HG02588 (cell line): ENCODE data around the gene DDX51.

Experiments
- ATAC-seq: cut with Tn5 transposase; IDR thresholded peaks from one replicate; pipeline ENCODE4 v1.9.1; 2021; ENCODE audit warnings: mild to moderate bottlenecking, moderate library complexity; ENCODE audit not compliant: unreplicated experiment

Gene DDX51

DNA sequence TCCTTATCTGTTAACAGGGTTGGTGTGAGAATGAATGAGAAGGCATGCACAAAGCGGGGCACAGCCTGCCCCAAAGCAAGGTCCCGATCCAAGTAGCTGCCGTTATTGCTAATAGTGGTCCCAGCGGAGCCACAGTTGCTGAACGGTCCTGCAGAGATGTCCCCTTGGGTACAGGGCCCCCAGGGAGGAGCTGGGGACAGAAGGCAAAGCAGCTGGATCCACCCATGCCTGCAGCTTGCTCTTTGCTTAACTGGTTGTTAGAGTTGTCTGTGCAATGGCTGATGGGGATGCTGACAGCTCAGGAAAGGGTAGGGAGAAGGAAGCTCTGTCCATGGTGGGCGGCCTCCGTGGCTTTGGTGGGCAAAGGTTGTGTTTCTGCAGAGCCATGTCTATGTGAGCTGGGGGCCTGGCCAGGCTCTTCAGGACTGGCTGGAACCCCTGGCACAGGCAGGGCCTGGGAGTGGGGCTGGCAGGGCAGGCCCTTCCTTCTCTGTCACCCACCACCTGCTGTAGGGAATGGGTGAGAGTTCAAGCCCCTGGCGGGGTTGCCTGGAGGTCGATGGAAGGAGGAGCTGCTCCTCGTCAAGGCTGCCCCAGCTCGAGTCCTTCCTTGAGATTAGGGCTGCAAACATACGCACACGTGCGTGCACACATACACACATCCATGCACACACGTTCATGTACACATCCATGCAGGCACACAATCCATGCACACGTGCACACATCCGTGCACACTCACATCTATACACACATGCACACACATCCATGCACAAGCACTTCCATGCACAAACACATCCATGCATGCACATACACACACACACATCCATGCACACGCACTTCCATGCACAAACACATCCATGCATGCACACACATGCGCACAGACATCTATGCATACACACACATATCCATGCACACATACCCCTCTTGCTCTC lies 35.6 kb upstream of the DDX51 start:
- ATAC-seq, result no peak

DNA sequence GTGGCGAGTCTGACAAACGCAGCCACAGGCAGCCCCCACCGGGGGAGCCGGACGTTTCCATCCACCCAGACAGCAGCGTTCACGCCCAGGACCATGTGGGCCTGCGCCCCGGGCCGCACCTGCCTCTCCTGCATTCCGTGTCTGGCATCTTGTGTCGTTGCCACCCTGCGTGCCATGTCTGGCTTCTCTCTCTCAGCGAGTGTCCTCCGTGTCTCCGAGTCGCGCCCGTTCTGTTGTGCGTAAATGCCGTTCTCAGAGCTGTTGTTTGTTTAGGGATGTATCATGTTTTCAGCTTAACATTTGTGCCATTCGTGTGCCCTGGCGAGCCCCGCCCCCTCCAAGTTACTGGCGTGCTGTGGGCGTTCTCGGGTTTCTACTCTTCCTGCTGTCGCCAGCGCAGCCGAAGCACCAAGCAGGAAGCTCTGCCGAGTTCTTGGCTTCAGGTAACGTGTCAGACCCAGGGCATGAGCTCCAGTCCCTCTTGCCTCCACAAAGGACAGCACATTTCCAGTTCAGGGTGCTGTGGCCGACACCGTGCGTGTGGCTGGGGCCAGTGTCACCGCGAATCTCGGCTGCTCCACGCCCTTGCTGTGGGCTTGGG lies 34.8 kb upstream of the DDX51 start:
- no peak for ATAC-seq

DNA sequence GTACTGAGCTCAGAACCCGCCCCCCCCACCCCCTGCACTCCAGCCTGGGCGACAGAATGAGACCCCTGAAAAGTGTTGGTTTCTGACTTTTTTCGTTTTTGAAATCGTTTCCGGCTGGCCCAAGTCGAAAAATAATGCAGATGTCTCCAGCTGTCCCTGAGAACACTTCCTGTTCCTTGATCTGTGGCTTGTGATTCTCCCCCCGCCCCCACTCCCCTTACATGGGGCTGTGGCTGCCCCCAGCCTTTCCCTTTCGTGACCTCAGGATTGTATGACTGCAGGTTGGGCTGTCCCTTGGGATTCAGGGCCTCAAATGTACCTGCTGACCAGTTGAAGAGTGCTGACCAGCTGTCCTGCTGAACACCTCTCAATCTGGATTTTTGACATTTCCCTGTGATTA lies 34.2 kb upstream of the DDX51 start:
- ATAC-seq, result no peak

DNA sequence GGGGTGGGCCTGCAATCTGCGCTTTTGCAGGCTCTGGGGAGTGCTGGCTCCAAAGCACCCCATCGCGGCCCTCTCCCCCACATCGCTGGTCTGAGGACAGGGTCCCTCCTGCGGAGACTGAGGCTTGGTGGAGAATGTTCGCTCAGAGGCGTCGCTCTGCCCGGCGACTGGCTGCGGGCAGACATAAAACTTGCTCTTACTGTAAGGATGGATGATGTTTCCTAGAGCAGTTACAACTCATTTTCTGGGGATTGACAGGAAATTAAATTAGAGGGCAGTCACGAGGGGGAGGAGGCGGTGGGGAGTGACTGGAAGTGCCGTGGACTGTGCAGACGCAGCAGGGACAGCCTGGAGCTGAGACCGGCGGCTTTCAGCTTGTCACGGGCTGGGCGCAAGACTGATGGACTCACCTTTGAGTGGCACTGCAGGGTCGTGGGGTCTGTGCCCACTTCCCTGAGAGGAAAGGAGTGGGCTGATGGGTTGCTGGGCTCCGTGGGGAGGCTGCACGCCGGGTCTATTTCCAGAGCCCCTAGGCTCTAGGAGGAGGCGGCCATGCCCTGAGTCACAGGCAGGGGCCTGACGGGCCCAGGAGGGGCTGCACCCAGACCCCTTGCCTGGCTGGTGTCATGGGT lies 32.9 kb upstream of the DDX51 start:
- no peak for ATAC-seq

DNA sequence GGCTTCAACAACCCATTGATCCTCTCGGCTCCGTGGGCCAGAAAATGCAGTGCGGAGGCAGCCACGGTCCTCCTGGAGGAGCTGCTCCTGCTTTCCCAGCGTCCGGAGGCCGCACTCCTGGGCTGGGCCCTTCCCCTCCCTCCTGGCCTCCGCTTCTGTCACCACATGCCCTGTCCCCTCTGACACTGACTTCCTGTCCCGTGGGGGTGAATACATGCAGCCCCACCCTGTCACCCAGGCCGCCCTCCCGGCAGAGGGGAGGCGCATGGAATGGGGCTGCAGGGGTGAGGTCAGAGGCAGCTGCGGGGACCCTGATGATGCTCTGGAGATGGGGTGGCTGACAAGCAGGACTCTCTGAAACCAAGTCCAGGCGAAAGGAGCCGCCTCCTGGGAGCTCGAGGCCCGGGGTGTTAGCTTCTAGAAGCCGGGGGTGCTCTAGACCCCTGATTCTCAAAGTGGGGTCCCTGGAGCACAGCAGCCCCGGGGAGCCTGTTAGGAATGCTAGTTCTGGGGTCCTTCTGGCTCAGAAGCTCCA lies 32.3 kb upstream of the DDX51 start:
- no peak for ATAC-seq

DNA sequence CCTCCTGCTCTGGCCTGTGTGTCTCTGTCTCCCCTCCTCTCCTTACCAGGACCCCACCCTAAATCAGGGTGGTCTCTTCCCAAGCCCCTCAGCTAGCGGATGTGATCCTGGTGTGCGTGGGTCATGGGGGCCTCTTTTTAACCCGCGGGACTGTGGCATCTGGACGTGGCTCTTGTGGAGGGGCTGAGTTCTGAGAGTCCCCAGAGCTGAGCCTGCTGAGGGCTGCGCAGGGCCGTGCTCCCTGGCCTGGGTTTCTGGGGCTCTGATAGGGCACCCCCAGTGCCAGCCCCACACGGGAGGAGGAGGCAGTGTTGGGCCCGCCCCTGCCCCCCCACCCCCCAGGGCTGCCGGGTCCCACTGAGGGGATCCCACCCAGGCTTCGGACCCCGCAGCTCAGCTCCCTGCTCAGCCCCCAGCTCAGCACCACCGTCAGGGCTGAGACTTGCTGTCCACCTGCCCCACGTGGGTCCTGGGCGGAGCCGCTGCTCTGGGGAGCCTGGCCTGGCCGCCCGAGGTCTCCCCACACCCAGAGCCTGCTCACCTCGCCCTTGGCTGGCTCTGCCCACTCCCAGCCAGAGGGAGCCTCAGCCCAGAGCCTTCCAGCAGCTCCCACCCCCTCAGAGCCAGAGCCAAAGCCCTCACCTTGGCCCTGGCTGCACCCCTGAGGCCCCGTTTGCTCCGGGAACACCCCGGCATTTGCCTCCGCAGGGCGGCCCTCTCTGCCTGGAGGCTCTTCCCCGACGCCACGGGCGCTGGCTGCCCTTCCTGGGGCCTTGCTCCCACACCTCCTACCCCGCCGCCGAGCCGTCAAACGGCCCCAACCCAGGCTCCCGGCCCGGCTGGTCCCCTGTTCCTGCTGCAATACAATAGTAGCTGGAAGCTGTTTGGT lies 31.6 kb upstream of the DDX51 start:
- no peak for ATAC-seq

DNA sequence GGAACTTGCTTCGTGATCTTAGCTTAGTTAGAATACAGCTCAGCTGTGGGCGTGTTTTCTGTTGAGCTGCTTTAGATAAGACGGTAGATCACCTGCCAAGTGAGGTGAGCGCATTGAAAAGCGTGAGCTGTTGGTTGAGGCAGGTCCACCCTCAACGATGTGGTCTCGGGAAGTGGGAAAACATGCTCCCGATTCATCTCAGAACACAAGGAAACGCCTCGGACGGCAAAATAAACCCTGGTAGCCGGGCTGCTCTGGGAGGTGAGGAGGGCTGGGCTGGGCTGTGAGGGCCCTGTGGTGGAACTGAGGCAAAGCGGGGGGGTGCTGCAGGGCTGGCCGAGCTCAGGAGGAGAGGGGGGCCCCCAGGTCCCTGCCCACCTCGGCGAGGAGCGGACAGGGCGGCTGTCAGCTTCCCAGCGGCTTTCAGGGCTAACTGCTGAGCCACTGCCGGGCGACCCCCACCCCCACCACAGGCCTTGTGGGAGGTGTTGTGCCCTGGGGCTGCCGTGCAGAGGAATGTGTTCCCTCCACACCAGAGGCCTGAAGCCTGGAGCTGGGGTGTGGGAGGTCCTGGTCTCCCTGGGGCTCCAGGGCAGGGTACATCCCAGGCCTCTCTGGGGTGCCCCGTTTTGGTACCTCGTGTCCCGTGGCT lies 30.8 kb upstream of the DDX51 start:
- ATAC-seq, result no peak

DNA sequence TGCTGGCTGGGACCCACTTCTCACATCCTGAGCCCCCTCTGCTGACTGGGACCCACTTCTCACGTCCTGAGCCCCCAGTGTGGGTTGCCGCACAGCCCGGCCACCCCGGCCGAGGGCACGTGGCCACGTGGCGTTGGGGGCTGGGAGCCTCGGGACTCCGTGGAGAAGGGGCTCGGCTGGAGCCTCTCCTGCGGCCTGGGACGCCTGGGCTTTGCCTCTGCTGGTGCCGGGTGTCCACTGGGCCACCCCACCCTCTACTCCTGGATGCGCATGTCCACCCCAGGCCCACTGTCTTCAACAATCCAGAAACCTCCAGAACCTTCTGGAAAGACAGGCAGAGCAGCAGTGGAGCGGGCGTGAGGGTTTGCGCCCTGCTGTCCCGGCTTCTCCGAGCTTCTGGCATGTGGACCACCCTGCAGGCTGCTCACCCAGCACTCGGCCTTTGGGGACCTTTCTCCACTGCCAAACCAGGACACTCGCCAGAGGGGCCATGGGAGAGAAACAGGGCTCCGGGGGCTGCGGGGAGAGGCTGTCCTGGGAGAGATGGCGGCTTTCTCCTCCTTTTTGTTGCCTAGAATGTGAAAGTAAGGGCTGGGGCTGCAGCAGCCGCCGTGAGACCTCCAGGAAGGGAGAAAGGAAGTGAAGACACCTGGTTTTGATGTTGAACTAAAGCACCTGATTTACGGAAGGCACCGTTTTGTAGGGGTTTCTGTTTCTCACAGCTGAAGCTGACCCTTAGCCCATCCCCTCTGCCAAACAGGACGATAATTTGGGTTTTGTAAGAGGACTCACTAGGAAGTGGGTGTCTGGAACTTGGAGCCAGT lies 30.1 kb upstream of the DDX51 start:
- ATAC-seq, result no peak

DNA sequence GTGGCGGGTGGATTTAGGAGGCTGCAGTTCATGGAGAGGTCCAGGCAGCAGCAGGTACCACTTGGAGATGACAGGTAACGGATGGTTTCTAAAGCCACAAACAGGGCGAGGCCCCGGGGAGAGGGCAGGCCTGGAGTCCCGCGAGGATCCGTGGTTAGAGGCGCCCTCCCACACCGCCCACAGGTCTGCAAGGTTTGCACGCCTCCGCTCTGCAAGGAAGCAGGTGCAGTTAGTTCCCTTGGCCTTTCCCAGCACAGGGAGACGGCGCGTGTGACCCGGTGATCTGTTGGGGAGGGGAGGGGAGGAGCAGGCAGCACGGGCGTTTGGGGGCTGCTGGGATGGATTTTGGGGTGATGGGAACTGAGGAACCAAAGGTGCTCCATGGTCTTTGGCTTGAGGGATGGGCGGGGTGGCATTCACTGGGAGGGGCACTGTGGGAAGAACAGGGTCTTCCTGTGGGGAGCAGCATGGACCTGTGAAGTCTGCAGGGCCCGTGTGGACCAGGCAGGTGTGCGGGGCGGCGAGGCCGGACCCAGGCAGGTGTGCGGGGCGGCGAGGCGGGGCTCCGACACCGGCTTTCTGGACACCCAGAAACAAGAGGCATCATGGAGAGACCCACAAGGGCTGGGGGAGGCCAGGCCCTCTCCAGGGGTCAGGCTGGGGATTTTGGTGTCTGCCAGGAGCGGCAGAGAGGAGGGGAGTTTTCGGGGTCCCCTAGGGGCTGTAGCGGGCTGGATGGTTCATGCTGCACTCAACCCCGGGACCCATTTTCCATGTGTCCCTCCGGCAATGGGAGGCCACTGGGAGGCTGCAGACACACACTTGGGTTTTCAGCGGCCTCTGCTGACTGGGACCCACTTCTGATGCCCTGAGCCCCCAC lies 29.3 kb upstream of the DDX51 start:
- ATAC-seq, result no peak

DNA sequence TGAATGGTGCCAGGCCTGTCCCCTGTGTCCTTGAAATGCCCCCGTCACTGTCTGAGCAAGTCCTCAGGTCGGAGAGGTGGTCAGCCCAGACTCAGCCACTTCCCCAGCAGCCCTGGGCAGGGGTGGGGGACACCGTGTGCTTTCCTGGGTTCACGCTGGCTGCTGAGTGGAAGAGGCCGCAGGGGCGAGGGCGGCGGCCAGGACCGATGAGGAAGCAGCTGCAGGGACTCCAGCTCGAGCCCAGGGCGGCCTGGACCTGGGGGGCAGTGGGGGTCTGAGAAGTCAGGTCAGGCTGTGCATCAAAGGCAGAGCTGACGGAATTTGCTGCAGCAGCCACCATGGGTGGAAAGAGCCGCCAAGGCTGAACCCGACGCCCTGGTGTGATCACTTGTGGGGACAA lies 28.5 kb upstream of the DDX51 start:
- ATAC-seq, result no peak

DNA sequence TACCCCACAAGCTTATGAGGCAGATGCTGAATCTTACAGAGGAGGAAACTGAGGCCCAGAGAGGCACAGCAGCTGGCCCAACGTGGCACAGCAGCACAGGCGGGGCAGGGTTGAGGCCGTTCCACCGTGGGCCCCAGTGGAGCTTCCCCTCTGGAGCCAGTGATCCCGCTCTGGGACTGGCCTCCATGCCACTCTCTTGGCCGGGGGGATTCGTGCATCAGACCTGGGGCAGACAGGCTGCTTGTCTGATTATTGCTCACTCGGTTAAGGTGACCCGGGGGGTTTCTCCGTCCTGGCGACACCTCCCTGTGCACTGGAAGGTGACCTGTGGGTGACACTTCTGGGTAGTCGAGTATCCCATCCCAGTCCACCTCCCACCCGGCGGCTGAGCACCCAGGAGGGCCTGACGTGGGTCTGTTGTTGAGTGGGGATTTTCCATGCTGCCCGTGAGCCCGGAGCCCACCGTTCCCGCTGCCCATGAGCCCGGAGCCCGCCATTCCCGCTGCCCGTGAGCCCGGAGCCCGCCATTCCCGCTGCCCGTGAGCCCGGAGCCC lies 27.9 kb upstream of the DDX51 start:
- no peak for ATAC-seq

DNA sequence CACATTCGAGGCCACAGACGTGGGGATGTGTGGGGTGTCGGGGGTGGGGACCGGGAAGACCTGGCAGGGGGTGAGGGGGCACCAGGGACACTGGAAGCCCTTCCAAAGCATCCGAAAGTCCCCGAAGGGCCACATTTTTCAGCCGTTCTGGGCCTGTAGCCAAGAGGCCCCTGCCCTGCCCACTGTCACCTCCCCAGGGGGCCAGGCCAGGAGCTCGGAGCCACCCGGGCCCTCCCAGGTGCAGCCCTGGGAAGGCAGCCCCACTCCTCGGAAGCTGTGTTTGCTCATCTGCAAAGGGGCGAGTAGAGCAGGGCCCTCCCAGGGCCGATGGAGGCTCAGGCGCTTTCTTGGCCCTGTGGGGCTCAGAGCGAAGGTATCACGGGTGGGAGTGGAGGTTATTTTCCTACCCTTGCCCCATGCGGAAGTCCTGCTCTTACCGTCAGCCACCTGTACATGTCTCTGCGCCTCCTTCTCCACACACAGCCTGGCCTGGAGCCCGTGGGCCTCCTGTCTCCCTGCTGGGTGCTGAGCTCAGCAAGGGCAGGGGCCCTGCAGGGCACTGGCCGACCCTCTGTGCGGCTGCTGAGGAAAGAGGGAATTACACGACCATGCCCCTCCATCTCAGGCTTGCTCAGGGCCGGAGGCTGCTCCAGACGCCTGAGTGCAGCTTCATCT lies 27.3 kb upstream of the DDX51 start:
- ATAC-seq, result no peak

DNA sequence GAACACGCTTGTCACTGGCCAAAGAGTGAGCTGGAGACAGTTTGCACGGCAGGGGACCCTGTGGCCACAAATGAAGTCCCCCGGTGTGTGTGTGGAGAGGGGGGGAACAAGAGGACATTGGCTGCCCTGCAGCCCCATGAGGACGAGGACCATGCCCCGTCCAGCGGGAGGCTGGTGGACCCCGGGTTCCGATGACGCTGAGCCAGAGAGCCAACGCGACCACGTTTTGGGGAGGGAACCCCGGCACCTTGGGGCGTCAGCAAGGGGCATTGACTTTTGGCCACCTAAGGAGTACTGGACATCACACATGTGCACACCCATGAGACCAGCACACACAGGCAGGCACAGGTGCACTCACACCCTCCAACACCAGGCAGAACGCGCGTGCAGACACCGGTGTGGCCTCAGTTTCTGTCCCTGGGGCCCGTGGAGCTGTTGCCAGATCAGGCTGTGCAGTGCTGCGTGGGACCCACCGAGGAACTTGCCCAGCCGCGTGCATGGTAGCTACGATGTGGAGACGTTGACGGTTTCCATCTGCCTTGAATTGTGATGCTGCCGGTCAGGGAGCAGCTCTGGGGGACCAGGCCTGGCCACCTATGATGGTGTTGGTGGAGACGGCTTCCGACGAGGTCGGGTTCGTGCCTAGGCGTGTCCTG lies 26.6 kb upstream of the DDX51 start:
- ATAC-seq, result no peak

DNA sequence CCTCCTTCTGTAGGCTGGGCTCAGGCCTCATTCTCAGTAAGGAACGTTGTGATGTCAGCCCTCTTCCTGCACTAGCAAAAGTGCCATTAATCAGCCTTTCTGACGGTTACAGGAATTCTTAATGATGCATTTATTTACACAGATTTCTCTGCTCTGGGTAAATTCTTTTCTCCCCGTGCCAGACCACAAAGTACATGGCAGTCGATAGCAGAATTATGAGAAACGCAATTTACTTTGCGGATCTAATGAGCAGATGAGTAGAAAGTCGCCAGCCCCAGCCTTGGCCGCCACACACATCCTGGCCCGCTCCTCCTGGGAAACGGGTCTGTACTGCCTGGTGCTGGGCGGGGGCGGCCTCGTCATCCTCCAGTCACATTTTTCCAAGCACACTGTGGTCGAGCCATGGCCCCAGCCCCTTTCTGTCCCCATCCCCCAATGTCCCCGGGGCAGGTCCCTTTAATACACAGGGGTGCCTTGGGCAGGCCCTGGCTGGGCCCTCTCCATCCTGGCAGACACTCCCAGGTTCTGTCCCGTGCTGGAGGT lies 26.0 kb upstream of the DDX51 start:
- ATAC-seq, result no peak

DNA sequence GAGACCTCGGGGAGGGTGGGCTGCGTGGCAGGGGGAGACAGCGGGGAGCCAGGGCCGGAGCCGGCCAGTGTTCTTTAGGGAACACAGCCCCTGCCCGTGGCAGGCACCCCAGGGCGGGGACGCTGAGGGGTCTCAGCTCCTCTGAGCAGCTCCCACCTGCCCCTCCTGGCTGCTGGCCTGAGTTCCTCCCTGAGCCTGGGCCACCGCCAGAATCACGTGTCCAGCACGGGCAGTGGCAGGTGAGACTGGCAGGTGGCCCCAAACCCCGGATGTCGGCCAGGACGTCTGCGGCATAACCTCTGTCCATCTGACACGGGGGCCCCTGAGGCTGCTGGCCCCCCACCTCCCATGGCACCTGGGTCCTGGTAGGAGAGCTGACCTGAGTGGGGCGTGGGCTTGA lies 25.3 kb upstream of the DDX51 start:
- ATAC-seq, result no peak

DNA sequence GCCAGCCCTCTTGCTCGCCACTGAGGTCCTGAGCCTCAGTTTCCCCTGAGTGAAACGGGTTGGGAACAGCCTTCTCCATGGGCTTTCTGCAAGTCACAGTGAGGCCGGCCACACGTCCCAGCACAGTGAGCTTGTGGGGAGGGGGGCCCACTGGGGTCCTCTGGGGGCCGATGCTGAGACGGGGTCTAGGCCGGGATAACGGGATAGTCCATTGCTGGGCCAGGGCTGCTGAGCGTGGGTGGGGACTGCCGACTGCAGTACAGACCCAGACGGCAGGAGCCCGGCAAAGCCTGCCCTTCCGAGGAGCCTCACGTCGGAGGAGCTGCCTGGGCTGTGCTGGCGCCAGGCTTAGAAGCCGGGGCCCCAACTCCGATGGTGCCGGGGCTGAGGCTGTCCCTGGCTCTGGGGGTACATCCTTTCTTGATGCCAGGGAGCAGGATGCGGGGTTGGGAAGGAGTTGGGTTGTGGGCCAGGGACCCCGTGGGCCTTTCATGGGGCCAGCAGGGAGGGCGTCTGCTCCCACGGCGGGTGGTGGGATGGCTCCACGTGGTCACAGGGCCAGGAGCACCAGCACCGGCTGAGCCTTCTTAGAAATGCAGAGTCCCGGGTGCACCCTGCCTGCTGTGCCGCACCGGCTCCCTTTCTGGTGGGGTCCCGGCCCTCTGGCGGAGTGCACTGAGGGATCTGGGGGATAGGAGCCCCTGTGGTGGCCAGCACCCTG lies 24.4 kb upstream of the DDX51 start:
- ATAC-seq, result no peak
